Loucy (cell line): ENCODE measurements around the gene DIS3L.

Source experiments
- CTCF ChIP-seq: fragments of 200-600 bp; sonication (generic); conservative IDR thresholded peaks from 2 replicates; pipeline ENCODE4 v1.5.1; 2014; ENCODE audit warnings: mild to moderate bottlenecking, antibody characterized with exemption, low read length
- EZH2phosphoT487 ChIP-seq: fragments of 200-600 bp; IDR thresholded peaks from 2 replicates; pipeline ENCODE4 v1.6.1; 2018; ENCODE audit warnings: antibody characterized with exemption, mild to moderate bottlenecking, moderate library complexity, borderline replicate concordance

- TF ChIP-seq CTCF, result no peak
- no peak for TF ChIP-seq EZH2phosphoT487
These were observed 5.3 kb upstream of the DIS3L start for GRCh38 chr15:66288093-66288492.
